HUES6 (cell line): Measurements from ENCODE around the gene MYOT.

Source experiments
- H3K27ac ChIP-seq: 2 replicates; pipeline ENCODE4 v1.7.0; 2013; ENCODE audit warnings: low read depth, mild to moderate bottlenecking, low read length, inconsistent platforms
- H3K27me3 ChIP-seq: 2 replicates; pipeline ENCODE4 v1.6.1; 2013; ENCODE audit warnings: low read length; ENCODE audit not compliant: control insufficient read depth, insufficient read depth
- H3K36me3 ChIP-seq: 2 replicates; pipeline ENCODE4 v1.6.1; 2013; ENCODE audit warnings: low read length; ENCODE audit not compliant: control insufficient read depth, insufficient read depth
- H3K4me1 ChIP-seq: 2 replicates; pipeline ENCODE4 v1.6.1; 2013; ENCODE audit warnings: low read length; ENCODE audit not compliant: control insufficient read depth, insufficient read depth
- H3K4me3 ChIP-seq: 2 replicates; pipeline ENCODE4 v1.5.1; 2013; ENCODE audit warnings: low read depth, low read length
- H3K9ac ChIP-seq: one replicate; pipeline ENCODE4 v1.6.1; 2013; ENCODE audit warnings: mild to moderate bottlenecking, low read length
- H3K9me3 ChIP-seq: 2 replicates; pipeline ENCODE4 v1.6.1; 2013; ENCODE audit warnings: low read depth, low read length; ENCODE audit not compliant: control insufficient read depth, insufficient read depth

The MYOT gene

GRCh38 chr5:137867664-137868063 is at the start of gene MYOT:
TSS of gene MYOT (plus strand) at chr5:137867860. CDS start at chr5:137870652, 2,792 bp downstream.
- H3K9ac ChIP-seq: no peak within 1 kb of the TSS
- H3K36me3 ChIP-seq: no peaks in the 10 kb centered on the region
- no peaks in the 10 kb centered on the region for H3K4me1 ChIP-seq

GRCh38 chr5:137819766-137820165 is 47.9 kb upstream of the MYOT start:
- Histone ChIP-seq H3K27me3 (no peaks in the 10 kb centered on the region), H3K4me3 (no peak overlapping the region), H3K9ac (no peak overlapping the region), H3K4me1 (peaks cover 4% of the 10 kb centered on the region; the same call in 1 of the 2 replicates), H3K27ac (no peak overlapping the region), H3K36me3 (no peaks in the 10 kb centered on the region), H3K9me3 (no peaks in the 10 kb centered on the region)

More at GRCh38 chr5:137867664-137868063, at the start of gene MYOT:
- Histone ChIP-seq H3K27me3 (no peaks in the 10 kb centered on the region), H3K27ac (no peak within 1 kb of the TSS), H3K4me3 (no peak within 1 kb of the TSS), H3K9me3 (no peaks in the 10 kb centered on the region)

- no peaks in the 10 kb centered on the region for H3K9me3 ChIP-seq
- no peak overlapping the region for H3K4me3 ChIP-seq
- H3K27ac ChIP-seq: no peak overlapping the region
- H3K4me1 ChIP-seq: peaks cover 15% of the 10 kb centered on the region
- H3K36me3 ChIP-seq: no peaks in the 10 kb centered on the region
- no peak overlapping the region for H3K9ac ChIP-seq
- no peaks in the 10 kb centered on the region for H3K27me3 ChIP-seq
Observed at GRCh38 chr5:137822158-137822764, 45.4 kb upstream of the MYOT start.

- Histone ChIP-seq H3K9ac (no peak overlapping the region), H3K27me3 (no peaks in the 10 kb centered on the region), H3K4me3 (no peak overlapping the region), H3K9me3 (no peaks in the 10 kb centered on the region), H3K4me1 (peaks cover 15% of the 10 kb centered on the region), H3K36me3 (no peaks in the 10 kb centered on the region), H3K27ac (no peak overlapping the region)
Observed at GRCh38 chr5:137822984-137823383, 44.7 kb upstream of the MYOT start.

GRCh38 chr5:137825165-137825564 is 42.5 kb upstream of the MYOT start:
- no peak overlapping the region for H3K27ac ChIP-seq
- no peak overlapping the region for H3K4me3 ChIP-seq
- H3K9ac ChIP-seq: no peak overlapping the region
- H3K4me1 ChIP-seq: peaks cover 15% of the 10 kb centered on the region
- no peaks in the 10 kb centered on the region for H3K36me3 ChIP-seq
- no peaks in the 10 kb centered on the region for H3K9me3 ChIP-seq
- no peaks in the 10 kb centered on the region for H3K27me3 ChIP-seq

GRCh38 chr5:137826067-137826466 is 41.6 kb upstream of the MYOT start:
- Histone ChIP-seq H3K9ac (no peak overlapping the region), H3K27ac (no peak overlapping the region), H3K4me1 (peaks cover 15% of the 10 kb centered on the region), H3K9me3 (no peaks in the 10 kb centered on the region), H3K36me3 (no peaks in the 10 kb centered on the region), H3K4me3 (no peak overlapping the region), H3K27me3 (no peaks in the 10 kb centered on the region)

GRCh38 chr5:137828180-137828579 is 39.5 kb upstream of the MYOT start:
- Histone ChIP-seq H3K36me3 (no peaks in the 10 kb centered on the region), H3K27me3 (no peaks in the 10 kb centered on the region), H3K4me1 (peaks cover 19% of the 10 kb centered on the region), H3K27ac (no peak overlapping the region), H3K4me3 (no peak overlapping the region), H3K9ac (no peak overlapping the region), H3K9me3 (no peaks in the 10 kb centered on the region)

- no peaks in the 10 kb centered on the region for H3K9me3 ChIP-seq
- peaks cover 24% of the 10 kb centered on the region for H3K4me1 ChIP-seq
- no peak overlapping the region for H3K4me3 ChIP-seq
- H3K9ac ChIP-seq: no peak overlapping the region
- H3K27me3 ChIP-seq: no peaks in the 10 kb centered on the region
- H3K36me3 ChIP-seq: no peaks in the 10 kb centered on the region
- H3K27ac ChIP-seq: no peak overlapping the region
Observed at GRCh38 chr5:137828664-137829063, 39.0 kb upstream of the MYOT start.

- Histone ChIP-seq H3K9ac (no peak overlapping the region), H3K4me3 (no peak overlapping the region), H3K27me3 (no peaks in the 10 kb centered on the region), H3K9me3 (no peaks in the 10 kb centered on the region), H3K27ac (no peak overlapping the region), H3K4me1 (peaks cover 30% of the 10 kb centered on the region), H3K36me3 (no peaks in the 10 kb centered on the region)
Observed at GRCh38 chr5:137831105-137831504, 36.6 kb upstream of the MYOT start.

- H3K27me3 ChIP-seq: no peaks in the 10 kb centered on the region
- H3K4me3 ChIP-seq: no peak overlapping the region
- H3K36me3 ChIP-seq: no peaks in the 10 kb centered on the region
- peaks cover 30% of the 10 kb centered on the region for H3K4me1 ChIP-seq
- no peak overlapping the region for H3K27ac ChIP-seq
- no peak overlapping the region for H3K9ac ChIP-seq
- H3K9me3 ChIP-seq: no peaks in the 10 kb centered on the region
Observed at GRCh38 chr5:137831526-137831925, 36.1 kb upstream of the MYOT start.

GRCh38 chr5:137832416-137832815 is 35.2 kb upstream of the MYOT start:
- H3K27ac ChIP-seq: no peak overlapping the region
- peaks cover 30% of the 10 kb centered on the region for H3K4me1 ChIP-seq
- no peaks in the 10 kb centered on the region for H3K9me3 ChIP-seq

More at GRCh38 chr5:137832416-137832815, 35.2 kb upstream of the MYOT start:
- no peak overlapping the region for H3K4me3 ChIP-seq
- no peaks in the 10 kb centered on the region for H3K27me3 ChIP-seq
- H3K9ac ChIP-seq: no peak overlapping the region
- no peaks in the 10 kb centered on the region for H3K36me3 ChIP-seq
